ENCODE results near the gene C1orf116. TPM values are rescaled to one million over a fixed set of nuclear protein-coding genes. Genes with fewer than 3 reads are reported as not detected.

The C1orf116 gene
- total RNA-seq, 1 experiment from 2014 or later = 2.4 TPM

- TF ChIP-seq ZNF532 (CRISPR knock-in tag; IDR thresholded peaks at IDR 0.05; ENCODE audit: borderline replicate concordance) (no peak), RORB (CRISPR knock-in tag; IDR thresholded peaks at IDR 0.05) (no peak), RELA (CRISPR knock-in tag; IDR thresholded peaks at IDR 0.05; ENCODE audit: borderline replicate concordance) (no peak), AR (CRISPR knock-in tag; IDR thresholded peaks at IDR 0.05) (no peak), MYBL2 (CRISPR knock-in tag; IDR thresholded peaks at IDR 0.05) (no peak)
Measured at GRCh38 chr1:207024202-207025145, 8.1 kb downstream of the C1orf116 start (continued).

- Mint-ChIP-seq H3K27ac (no peak overlapping the region), H3K9me3 (no peaks in the 10 kb centered on the region), H3K4me3 (no peak overlapping the region), H3K27me3 (ENCODE audit: low read depth) (no peaks in the 10 kb centered on the region), H3K4me1 (peaks cover 19% of the 10 kb centered on the region), H3K36me3 (no peaks in the 10 kb centered on the region; the same call in 1 of the 2 replicates)
- DNase-seq (ENCODE audit: low spot score) (no peak), ATAC-seq (no peak)
- no peak for TF ChIP-seq E2F4 (CRISPR knock-in tag; IDR thresholded peaks at IDR 0.05; ENCODE audit: borderline replicate concordance, low read depth)
- POLR2A ChIA-PET = no interaction called here
- CTCF ChIA-PET = interaction anchor here (1.3 to 2.0 kb wide), 2 partner anchors 19 to 88 kb away, joined by 6 to 8 read pairs; no protein-coding TSS in a partner anchor
Measured at GRCh38 chr1:207022996-207023679, 9.4 kb downstream of the C1orf116 start.

GRCh38 chr1:207021876-207022596 is 10.5 kb downstream of the C1orf116 start:
- no peak for DNase-seq (ENCODE audit: low spot score)
- ChIA-PET CTCF (interaction anchor here (1.3 to 2.0 kb wide), 2 partner anchors 18 to 86 kb away, joined by 6 to 8 read pairs; no protein-coding TSS in a partner anchor), POLR2A (interaction anchor here (0.8 kb wide), 1 partner anchor 31 kb away, joined by 3 read pairs; the partner anchor contains the start of gene PFKFB2)
- no peak for ATAC-seq
- no peak overlapping the region for H3K4me3 Mint-ChIP-seq
- no peaks in the 10 kb centered on the region for H3K27me3 Mint-ChIP-seq (ENCODE audit: low read depth)
- no peaks in the 10 kb centered on the region; the same call in 1 of the 2 replicates for H3K36me3 Mint-ChIP-seq
- TF ChIP-seq HMGA2 (CRISPR knock-in tag; IDR thresholded peaks at IDR 0.05) = no peak
- TF ChIP-seq ZNF512 (CRISPR knock-in tag; IDR thresholded peaks at IDR 0.05; ENCODE audit: borderline replicate concordance) = no peak
- TF ChIP-seq ZNF396 (CRISPR knock-in tag; IDR thresholded peaks at IDR 0.05; ENCODE audit: borderline replicate concordance) = no peak
- TF ChIP-seq NFATC4 (CRISPR knock-in tag; IDR thresholded peaks at IDR 0.05) = no peak
- TF ChIP-seq JUN (CRISPR knock-in tag; IDR thresholded peaks at IDR 0.05) = no peak
- H3K9me3 Mint-ChIP-seq = no peaks in the 10 kb centered on the region
- no peak overlapping the region for H3K27ac Mint-ChIP-seq
- H3K4me1 Mint-ChIP-seq = peaks cover 19% of the 10 kb centered on the region
